PFSK-1 (cell line): ENCODE data around the gene NR3C2.

Experiments
- FOXP2 ChIP-seq: optimal IDR thresholded peaks from 2 replicates; pipeline ENCODE3; 2011; ENCODE audit warnings: borderline replicate concordance, control low read depth, inconsistent platforms; ENCODE audit not compliant: insufficient read depth; ENCODE audit errors: extremely low read length, extremely low read depth
- POLR2AphosphoS5 ChIP-seq: IDR thresholded peaks from 2 replicates; pipeline ENCODE4 v1.6.1; 2012; ENCODE audit warnings: low read depth, mild to moderate bottlenecking, control low read depth, low read length, moderate library complexity
- REST ChIP-seq, 2 experiments: IDR thresholded peaks; 2 replicates each; pipeline versions ENCODE4 v1.6.1 to v1.8.0; 2011 to 2012; ENCODE audit warnings: low read depth in 2 of 2, low read length in 2 of 2, control low read depth in 1 of 2, inconsistent platforms in 1 of 2, mild to moderate bottlenecking in 1 of 2, moderate library complexity in 1 of 2; ENCODE audit not compliant: insufficient read depth in 1 of 2
- SIN3A ChIP-seq: IDR thresholded peaks from 2 replicates; pipeline ENCODE4 v1.6.1; 2012; ENCODE audit warnings: mild to moderate bottlenecking, low read length, moderate library complexity, borderline replicate concordance; ENCODE audit not compliant: insufficient read depth
- TAF1 ChIP-seq: IDR thresholded peaks from 2 replicates; pipeline ENCODE4 v1.6.1; 2012; ENCODE audit warnings: low read length, control low read depth, borderline replicate concordance; ENCODE audit not compliant: insufficient read depth

- TF ChIP-seq REST (IDR thresholded peaks at IDR 0.05; ENCODE audit: insufficient read depth in 1 of 2, low read depth in 2 of 2, low read length in 2 of 2): no peak
- TF ChIP-seq POLR2AphosphoS5: no peak
- no peak for TF ChIP-seq TAF1
- no peak for TF ChIP-seq SIN3A
- TF ChIP-seq FOXP2: no peak
Measured at GRCh38 chr4:148258535-148258934, 183.7 kb downstream of the NR3C2 start.
